SK-N-SH (cell line): ENCODE measurements around the gene CERCAM. TPM values are rescaled to one million over a fixed set of nuclear protein-coding genes. Genes with fewer than 3 reads are reported as not detected.
A peak's percentile ranks its signal among the peaks of the same experiment; 100 is the strongest.

Experiments
- CTCF ChIA-PET: fragments of 300-600, 350-600 bp; formaldehyde crosslinking; extraction: SDS; loops from one replicate; lab custom pipeline; 2021; lab: Yijun Ruan, JAX
- POLR2A ChIA-PET: fragments of 350-600 bp; sonication (Branson Sonifier 250); formaldehyde crosslinking; extraction: SDS; loops from one replicate; lab custom pipeline; 2020; ENCODE audit warnings: antibody characterized with exemption, inconsistent platforms; lab: Yijun Ruan, JAX
- DNase-seq: peaks from one replicate; pipeline ENCODE4 v3.0.0; 2012
- H2AFZ ChIP-seq: fragments of 200-600 bp; sonication (generic); 2 replicates; pipeline ENCODE4 v1.8.1; 2016; ENCODE audit warnings: antibody characterized with exemption, mild to moderate bottlenecking, low read depth
- H3F3A ChIP-seq: fragments of 200-600 bp; sonication (generic); replicated peaks from 2 replicates; pipeline ENCODE3; 2016; ENCODE audit warnings: antibody characterized with exemption, mild to moderate bottlenecking; ENCODE audit not compliant: insufficient read depth
- H3K27ac ChIP-seq, 2 experiments: fragments of 200-500 bp in 1 of 2; fragments of 200-600 bp in 1 of 2; sonication (Bioruptor generic) in 1 of 2; sonication (generic), shearing (Covaris generic) in 1 of 2; 2 replicates each; pipeline versions ENCODE4 v1.5.1 to v1.6.1; 2014 to 2016; ENCODE audit warnings: low read depth in 2 of 2, inconsistent platforms in 1 of 2, low read length in 1 of 2, mild to moderate bottlenecking in 1 of 2, mixed read lengths in 1 of 2
- H3K27me3 ChIP-seq: fragments of 200-600 bp; sonication (generic), shearing (Covaris generic); 2 replicates; pipeline ENCODE4 v1.6.1; 2016; ENCODE audit warnings: mixed run types; ENCODE audit not compliant: insufficient read depth
- H3K36me3 ChIP-seq, 2 experiments: fragments of 200-500 bp in 1 of 2; fragments of 200-600 bp in 1 of 2; sonication (Bioruptor generic) in 1 of 2; sonication (generic) in 1 of 2; replicated peaks in 1 of 2; 2 replicates each; pipeline versions ENCODE3 to v1.5.1; 2014 to 2016; ENCODE audit warnings: low read length in 1 of 2, mild to moderate bottlenecking in 1 of 2; ENCODE audit not compliant: insufficient read depth in 2 of 2, control insufficient read depth in 1 of 2
- H3K4me1 ChIP-seq, 2 experiments: fragments of 200-500 bp in 1 of 2; fragments of 200-600 bp in 1 of 2; sonication (Bioruptor generic) in 1 of 2; sonication (generic), shearing (Covaris generic) in 1 of 2; 2 replicates each; pipeline versions ENCODE4 v1.5.1 to v1.6.1; 2014 to 2016; ENCODE audit warnings: low read depth in 1 of 2, low read length in 1 of 2, mixed run types in 1 of 2; ENCODE audit not compliant: insufficient read depth in 2 of 2, control insufficient read depth in 1 of 2
- H3K4me2 ChIP-seq: fragments of 200-600 bp; sonication (generic), shearing (Covaris generic); 2 replicates; pipeline ENCODE4 v1.6.1; 2017; ENCODE audit warnings: mixed run types
- H3K4me3 ChIP-seq, 2 experiments: fragments of 200-500 bp in 1 of 2; fragments of 200-600 bp in 1 of 2; sonication (Bioruptor generic) in 1 of 2; sonication (generic), shearing (Covaris generic) in 1 of 2; 2 replicates each; pipeline versions ENCODE4 v1.5.1 to v1.8.1; 2014 to 2016; ENCODE audit warnings: low read depth in 2 of 2, inconsistent platforms in 1 of 2, low read length in 1 of 2, mild to moderate bottlenecking in 1 of 2, mixed read lengths in 1 of 2, moderate library complexity in 1 of 2
- H3K79me2 ChIP-seq: fragments of 200-600 bp; sonication (generic); 2 replicates; pipeline ENCODE4 v1.8.1; 2017; ENCODE audit warnings: mild to moderate bottlenecking; ENCODE audit not compliant: insufficient read depth
- H3K9ac ChIP-seq: fragments of 200-600 bp; sonication (generic); 2 replicates; pipeline ENCODE4 v1.6.1; 2017; ENCODE audit warnings: mixed run types
- H3K9me2 ChIP-seq: fragments of 200-600 bp; sonication (generic); 2 replicates; pipeline ENCODE4 v1.6.1; 2017; ENCODE audit warnings: mixed run types
- H3K9me3 ChIP-seq: fragments of 200-600 bp; sonication (generic); 2 replicates; pipeline ENCODE4 v1.6.1; 2017; ENCODE audit warnings: mixed run types, mild to moderate bottlenecking, moderate library complexity
- H4K20me1 ChIP-seq: fragments of 200-600 bp; sonication (generic); 2 replicates; pipeline ENCODE4 v1.6.1; 2017; ENCODE audit warnings: mild to moderate bottlenecking, mixed run types; ENCODE audit not compliant: insufficient read depth
- EP300 ChIP-seq, 2 experiments: IDR thresholded peaks; 2 replicates each; pipeline versions ENCODE4 v1.4.0 to v1.6.1; 2012; ENCODE audit warnings: borderline replicate concordance in 1 of 2, low read depth in 1 of 2, low read length in 1 of 2
- EZH2phosphoT487 ChIP-seq: fragments of 200-600 bp; sonication (generic); IDR thresholded peaks from 2 replicates; pipeline ENCODE4 v1.6.1; 2017; ENCODE audit warnings: low read depth, mixed run types, mild to moderate bottlenecking, antibody characterized with exemption, moderate library complexity, borderline replicate concordance
- FOSL2 ChIP-seq: IDR thresholded peaks from 2 replicates; pipeline ENCODE4 v1.4.0; 2012; ENCODE audit warnings: low read depth, mild to moderate bottlenecking, moderate library complexity, borderline replicate concordance
- FOXM1 ChIP-seq: IDR thresholded peaks from 2 replicates; pipeline ENCODE4 v1.4.0; 2012; ENCODE audit warnings: low read depth, mild to moderate bottlenecking
- GATA2 ChIP-seq: sonication (generic); formaldehyde crosslinking; IDR thresholded peaks from 2 replicates; pipeline ENCODE4 v1.5.0; 2020; ENCODE audit warnings: mild to moderate bottlenecking, missing genetic modification reagents
- JUND ChIP-seq: IDR thresholded peaks from 2 replicates; pipeline ENCODE4 v1.4.0; 2012
- MAX ChIP-seq: IDR thresholded peaks from 2 replicates; pipeline ENCODE4 v1.4.0; 2012; ENCODE audit warnings: low read depth
- MEF2A ChIP-seq: IDR thresholded peaks from 2 replicates; pipeline ENCODE4 v1.4.0; 2012; ENCODE audit warnings: low read depth, borderline replicate concordance
- MXI1 ChIP-seq: IDR thresholded peaks from 2 replicates; pipeline ENCODE4 v1.6.1; 2012; ENCODE audit warnings: mild to moderate bottlenecking, low read depth, low read length, improper control_type of control experiment
- NFIC ChIP-seq: IDR thresholded peaks from 2 replicates; pipeline ENCODE4 v1.4.0; 2012; ENCODE audit warnings: borderline replicate concordance
- NRF1 ChIP-seq: IDR thresholded peaks from 2 replicates; pipeline ENCODE4 v1.6.1; 2012; ENCODE audit warnings: low read depth, mild to moderate bottlenecking, low read length
- POLR2AphosphoS5 ChIP-seq: IDR thresholded peaks from 2 replicates; pipeline ENCODE4 v1.6.1; 2012; ENCODE audit warnings: low read depth, low read length
- RAD21 ChIP-seq: IDR thresholded peaks from 2 replicates; pipeline ENCODE4 v1.6.1; 2012; ENCODE audit warnings: mild to moderate bottlenecking, low read length
- RXRA ChIP-seq: IDR thresholded peaks from 2 replicates; pipeline ENCODE4 v1.4.0; 2012; ENCODE audit warnings: low read depth, mild to moderate bottlenecking, borderline replicate concordance
- SMC3 ChIP-seq: IDR thresholded peaks from 2 replicates; pipeline ENCODE4 v1.6.1; 2012; ENCODE audit warnings: low read depth, low read length, improper control_type of control experiment
- TAF1 ChIP-seq: IDR thresholded peaks from 2 replicates; pipeline ENCODE4 v1.6.1; 2012; ENCODE audit warnings: low read depth, mild to moderate bottlenecking, low read length, moderate library complexity, borderline replicate concordance
- USF1 ChIP-seq: IDR thresholded peaks from 2 replicates; pipeline ENCODE4 v1.4.0; 2012; ENCODE audit warnings: low read depth, borderline replicate concordance
- WGBS: methylation state at CpG from one replicate; pipeline ENCODE4 v1.1.6; 2017; ENCODE audit warnings: low lambda C conversion rate; 5-methylcytosine and 5-hydroxymethylcytosine counted together
- polyA plus RNA-seq, 3 experiments: library from polyadenylated mRNA; depleted of rRNA; stranded (reverse); fragments of >200 nt; gene quantifications; 2 replicates each; pipeline ENCODE4 v1.2.3, GENCODE V29; 2012

CERCAM gene
- polyA plus RNA-seq, 1 of the 3 experiments (the other 2 are of a cell fraction): 131 TPM

GRCh38 chr9:128456613-128457061, 36.0 kb downstream of the CERCAM start (continued):
- peak; percentile 45; the same call in 1 of the 2 replicates for TF ChIP-seq MXI1
- no peak for TF ChIP-seq FOXM1
- TF ChIP-seq RXRA: no peak
- no peak for TF ChIP-seq NRF1
- TF ChIP-seq USF1: no peak
- no peak for TF ChIP-seq MAX
- no peak for TF ChIP-seq GATA2 (CRISPR knock-in tag)
- no peak for TF ChIP-seq POLR2AphosphoS5
- TF ChIP-seq SMC3: no peak

- Histone ChIP-seq H3K27me3 (no peaks in the 10 kb centered on the region), H3K4me3 (peak overlapping the region; percentile 79 to 92), H2AFZ (no peak overlapping the region), H3K9me2 (no peaks in the 10 kb centered on the region), H3K4me1 (peaks cover 3 to 9% of the 10 kb centered on the region in 2 experiments; a peak in 1 of 4 replicates), H4K20me1 (no peaks in the 10 kb centered on the region), H3K9me3 (no peaks in the 10 kb centered on the region), H3K4me2 (peak overlapping the region; percentile 100), H3K9ac (peak overlapping the region; percentile 81), H3F3A (no peaks in the 10 kb centered on the region), H3K36me3 (peaks cover 17 to 31% of the 10 kb centered on the region in 2 experiments), H3K27ac (no peak overlapping the region), H3K79me2 (peaks cover 35% of the 10 kb centered on the region)
- 39% methylated on average over 12 of the region's 14 CpGs for WGBS
- CTCF ChIA-PET: interaction anchor here (0.7 to 0.8 kb wide), 3 partner anchors 19 to 57 kb away, joined by 3 to 5 read pairs (median 3); partner anchors contain the start of gene CERCAM
- no peak for DNase-seq
- TF ChIP-seq NFIC (no peak), NRF1 (no peak), MEF2A (no peak), EZH2phosphoT487 (no peak), JUND (no peak), FOSL2 (no peak), RXRA (no peak), RAD21 (no peak), TAF1 (no peak), POLR2AphosphoS5 (no peak), EP300 (IDR thresholded peaks at IDR 0.05; ENCODE audit: borderline replicate concordance in 1 of 2, low read depth in 1 of 2, low read length in 1 of 2) (no peak)
- POLR2A ChIA-PET: no interaction called here
Measured at GRCh38 chr9:128457207-128457606, 36.5 kb downstream of the CERCAM start.
